ENCODE measurements around the gene TMEM94. TPM values are rescaled to one million over a fixed set of nuclear protein-coding genes. Genes with fewer than 3 reads are reported as not detected.
A peak's percentile ranks its signal among the peaks of the same experiment; 100 is the strongest.

The TMEM94 gene
- total and polyA plus RNA-seq, 2 of the 8 experiments (the other 6 are each of a cell fraction or from before 2014, with no cell fraction given): 54.8 to 69.9 TPM

GRCh38 chr17:75474736-75475135, 18.3 kb downstream of the TMEM94 start:
- no peak overlapping the region for H3K4me3 ChIP-seq (ENCODE audit: extremely low read depth in 1 of 4, insufficient read depth in 2 of 4, low read depth in 3 of 4, low read length in 4 of 4)
- DNase-seq (ENCODE audit: low read depth in 1 of 2, low spot score in 2 of 2) (no peak), FAIRE-seq (no peak)
- H2BK20ac ChIP-seq (ENCODE audit: low read length): no peak overlapping the region
- H3K23ac ChIP-seq (ENCODE audit: insufficient read length): no peak overlapping the region
- H3K36me3 ChIP-seq (ENCODE audit: control insufficient read depth in 2 of 4, insufficient read depth in 4 of 4, low read length in 3 of 4): peaks cover 0 to 10% (median 6%) of the 10 kb centered on the region in 4 experiments; a peak in 5 of 8 replicates
- TF ChIP-seq MAFK (IDR thresholded peaks at IDR 0.05; ENCODE audit: low read depth, low read length) (no peak), TEAD4 (IDR thresholded peaks at IDR 0.05; ENCODE audit: low read depth, low read length) (no peak), GTF2F1 (IDR thresholded peaks at IDR 0.05; ENCODE audit: borderline replicate concordance, low read depth, low read length) (no peak)
- no peak overlapping the region for H4K5ac ChIP-seq (ENCODE audit: insufficient read length, low read depth, low read length)
- WGBS, 2 experiments (ENCODE audit: extremely low coverage in 1 of 2, insufficient coverage in 1 of 2, insufficient read length in 1 of 2, insufficient replicate concordance in 2 of 2, low coverage in 1 of 2, low lambda C conversion rate in 2 of 2, missing lambda C conversion rate in 1 of 2): 86% methylated on average over 6 of the region's 6 CpGs; no CpG with 5 or more reads in 1 of the 2 experiments
- no peaks in the 10 kb centered on the region for H3K79me2 ChIP-seq (ENCODE audit: control insufficient read depth in 1 of 2, insufficient read depth in 2 of 2, low read length in 2 of 2)
- H3K23me2 ChIP-seq (ENCODE audit: low read depth, low read length): no peaks in the 10 kb centered on the region
- H4K8ac ChIP-seq (ENCODE audit: extremely low read depth, insufficient read depth, low read length): 0 out of 2 replicates have a peak overlapping the region, but pooled peaks have one; percentile 18
- no peak overlapping the region for H3K14ac ChIP-seq (ENCODE audit: insufficient read length)
- no peak overlapping the region for H2BK15ac ChIP-seq (ENCODE audit: low read length)
- H2BK12ac ChIP-seq (ENCODE audit: low read depth, low read length): no peak overlapping the region
- H2BK120ac ChIP-seq (replicated peaks; ENCODE audit: low read depth, low read length): no peak overlapping the region
- H2BK5ac ChIP-seq (ENCODE audit: low read depth, low read length): no peak overlapping the region; the same call in 1 of the 2 replicates
- POLR2A ChIA-PET (ENCODE audit: partially characterized antibody): no interaction called here
- H3K9ac ChIP-seq (replicated peaks in 1 of 4; ENCODE audit: extremely low read depth in 1 of 4, low read depth in 3 of 4, low read length in 3 of 4): no peak overlapping the region
- H3K56ac ChIP-seq (replicated peaks; ENCODE audit: insufficient read length, low read depth, low read length): no peak overlapping the region
- H3K27me3 ChIP-seq (replicated peaks in 1 of 4; ENCODE audit: control insufficient read depth in 3 of 4, extremely low read depth in 1 of 4, insufficient read depth in 3 of 4, low read length in 3 of 4): no peaks in the 10 kb centered on the region
- H3K4ac ChIP-seq (replicated peaks; ENCODE audit: insufficient read length, low read depth, low read length): no peak overlapping the region
- H3K79me1 ChIP-seq (ENCODE audit: low read depth, low read length): no peaks in the 10 kb centered on the region; the same call in 1 of the 2 replicates
- H3K18ac ChIP-seq (ENCODE audit: extremely low read depth, low read length): no peak overlapping the region
- H4K91ac ChIP-seq (replicated peaks; ENCODE audit: insufficient read length, low read length): no peak overlapping the region
- H3K9me3 ChIP-seq (ENCODE audit: insufficient read depth in 2 of 2, low read depth in 1 of 2, low read length in 1 of 2): no peaks in the 10 kb centered on the region
- H2AK5ac ChIP-seq (ENCODE audit: low read depth, low read length): no peak overlapping the region
- H4K20me1 ChIP-seq (replicated peaks in 1 of 2; ENCODE audit: control insufficient read depth in 1 of 2, insufficient read depth in 2 of 2, low read length in 2 of 2): no peaks in the 10 kb centered on the region
- H2AFZ ChIP-seq (ENCODE audit: low read length): no peak overlapping the region
- H3K4me1 ChIP-seq (replicated peaks in 1 of 4; ENCODE audit: control insufficient read depth in 3 of 4, insufficient read depth in 4 of 4, low read length in 3 of 4): peaks cover 0 to 7% (median 0%) of the 10 kb centered on the region in 4 experiments; a peak in 3 of 7 replicates
- CTCF ChIA-PET (ENCODE audit: partially characterized antibody): interaction anchor here (0.6 to 1.5 kb wide), 7 partner anchors 8 to 514 kb away, joined by 3 to 5 read pairs (median 4); no protein-coding TSS in a partner anchor
- H3K27ac ChIP-seq (ENCODE audit: low read depth, low read length): no peak overlapping the region
- H3K4me2 ChIP-seq (ENCODE audit: insufficient read depth in 1 of 2, low read depth in 2 of 2, low read length in 2 of 2): no peak overlapping the region

Measured in H1 (cell line).